Heart left ventricle (tissue), 13 donors: ENCODE measurements around the gene P3R3URF.

Source experiments
- POLR2A ChIP-seq, 2 donors: fragments of 450-650 bp; IDR thresholded peaks; one replicate each; pipeline ENCODE4 v1.6.1; 2017; ENCODE audit warnings: antibody characterized with exemption in 2 of 2, mild to moderate bottlenecking in 2 of 2, moderate library complexity in 2 of 2
- TF ChIP-seq, protein P1 (sequence below), 12 donors: fragments of 200-600 bp; sonication (generic) in 4 of 12; IDR thresholded peaks; one replicate each; pipeline versions ENCODE4 v1.5.0 to v1.8.0; 2018 to 2022; ENCODE audit warnings: antibody characterized with exemption in 12 of 12, mild to moderate bottlenecking in 5 of 12
- donor health status: ischemic (EF 13 %, LVEDD 7.1; RV severe dilation, severe dysfunction).
- donor health status: DM: no; HTN: yes; CAD: no.
- donor health status: DM: no; HTN: no; CAD: no.
- donor health status: ischemic (EF 25% LVEDD 6.9; RV normal size, moderate dysfunction).
- donor health status: ischemic (EF 25% LVEDD 5.7; RV mildly dilated, moderate dysfunction).
- donor health status: ischemic (EF 35%, LVEDD 5.7; RV mildly dilated, moderate dysfunction).
- donor health status: nonischemic (EF 11% LVEDD 7.7; RV severe dilation, severe dysfunction).
- donor health status: DM: yes; HTN: yes; CAD: no.
- donor health status: PGD.
- donor health status: ischemic (EF 29% LVEDD 5.4; RV normal size, mild dysfunction).
- donor health status: nonischemic (EF 23%, LVEDD 6.1; RV moderate dilation, normal function).

DNA sequence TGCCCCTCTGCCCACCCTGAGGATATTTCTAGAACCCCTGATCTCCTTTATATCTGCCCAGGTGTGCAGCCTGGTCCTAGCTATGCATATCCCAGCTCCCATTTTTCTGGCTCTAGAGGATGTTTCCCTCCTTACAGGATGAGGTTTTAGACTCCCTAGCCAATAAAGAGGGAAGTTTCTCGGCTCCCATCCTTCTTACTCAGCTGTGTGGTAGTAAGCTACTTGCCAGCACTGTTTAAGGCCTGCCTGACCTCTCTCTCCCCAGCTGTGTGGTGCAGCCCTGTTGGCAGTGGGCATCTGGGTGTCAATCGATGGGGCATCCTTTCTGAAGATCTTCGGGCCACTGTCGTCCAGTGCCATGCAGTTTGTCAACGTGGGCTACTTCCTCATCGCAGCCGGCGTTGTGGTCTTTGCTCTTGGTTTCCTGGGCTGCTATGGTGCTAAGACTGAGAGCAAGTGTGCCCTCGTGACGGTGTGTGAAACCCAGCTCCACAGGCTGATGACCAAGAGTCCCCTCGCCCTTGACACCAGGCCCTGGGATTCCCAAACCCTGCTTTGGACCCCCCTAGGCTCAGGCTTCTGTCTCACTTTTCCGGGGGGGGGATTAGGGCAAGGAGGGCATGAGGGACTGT lies 7.8 kb upstream of the P3R3URF start:
- TF ChIP-seq, protein P1, sequence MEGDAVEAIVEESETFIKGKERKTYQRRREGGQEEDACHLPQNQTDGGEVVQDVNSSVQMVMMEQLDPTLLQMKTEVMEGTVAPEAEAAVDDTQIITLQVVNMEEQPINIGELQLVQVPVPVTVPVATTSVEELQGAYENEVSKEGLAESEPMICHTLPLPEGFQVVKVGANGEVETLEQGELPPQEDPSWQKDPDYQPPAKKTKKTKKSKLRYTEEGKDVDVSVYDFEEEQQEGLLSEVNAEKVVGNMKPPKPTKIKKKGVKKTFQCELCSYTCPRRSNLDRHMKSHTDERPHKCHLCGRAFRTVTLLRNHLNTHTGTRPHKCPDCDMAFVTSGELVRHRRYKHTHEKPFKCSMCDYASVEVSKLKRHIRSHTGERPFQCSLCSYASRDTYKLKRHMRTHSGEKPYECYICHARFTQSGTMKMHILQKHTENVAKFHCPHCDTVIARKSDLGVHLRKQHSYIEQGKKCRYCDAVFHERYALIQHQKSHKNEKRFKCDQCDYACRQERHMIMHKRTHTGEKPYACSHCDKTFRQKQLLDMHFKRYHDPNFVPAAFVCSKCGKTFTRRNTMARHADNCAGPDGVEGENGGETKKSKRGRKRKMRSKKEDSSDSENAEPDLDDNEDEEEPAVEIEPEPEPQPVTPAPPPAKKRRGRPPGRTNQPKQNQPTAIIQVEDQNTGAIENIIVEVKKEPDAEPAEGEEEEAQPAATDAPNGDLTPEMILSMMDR (IDR thresholded peaks at IDR 0.05), result no peak
- no peak for TF ChIP-seq POLR2A (IDR thresholded peaks at IDR 0.05)
